Measurements from ENCODE around the gene CEP68.
"Not testable (repeated sequence)": the region's sequence is repeated elsewhere in the genome, so short reads cannot be mapped to it uniquely, and the experiment has no call there.

The CEP68 gene

DNA sequence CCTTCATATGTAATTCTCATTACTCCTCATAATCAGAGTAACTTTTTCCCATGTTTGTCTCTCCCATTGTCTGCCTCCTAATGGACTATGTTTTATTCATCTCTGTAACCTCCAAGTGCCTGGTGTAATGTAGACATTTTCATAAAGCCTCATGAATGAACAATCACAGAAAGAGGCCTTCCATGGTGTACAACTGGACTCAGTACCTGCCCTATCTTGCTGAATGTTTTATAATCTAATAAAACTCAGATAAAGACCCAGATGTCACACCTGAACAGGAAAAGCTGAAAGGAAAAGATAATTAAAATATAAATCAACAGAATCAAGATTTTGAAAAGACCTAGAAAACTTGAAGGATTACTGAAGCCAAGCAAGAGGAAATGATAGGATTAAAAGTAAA, 37.0 kb downstream of the CEP68 start:
- no peak for DNase-seq

DNA sequence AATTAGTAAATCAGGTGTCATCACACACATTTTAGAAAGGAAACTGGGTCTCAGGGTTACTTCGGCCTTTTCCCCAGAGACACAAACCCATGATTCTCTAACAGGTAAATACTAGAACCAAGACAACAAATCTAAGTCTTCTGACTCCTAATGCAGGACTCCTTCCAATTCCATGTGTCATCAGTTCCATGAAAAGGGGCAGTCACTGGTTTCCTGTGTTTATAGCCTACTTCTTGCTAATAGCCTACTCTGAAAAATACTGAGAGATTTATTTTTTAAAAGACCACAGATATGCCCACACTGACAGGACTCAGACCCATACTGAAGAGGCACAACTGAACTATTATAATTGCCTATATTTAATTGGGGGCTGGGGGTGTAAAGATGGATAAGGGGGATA, 40.7 kb downstream of the CEP68 start:
- DNase-seq = no peak

DNA sequence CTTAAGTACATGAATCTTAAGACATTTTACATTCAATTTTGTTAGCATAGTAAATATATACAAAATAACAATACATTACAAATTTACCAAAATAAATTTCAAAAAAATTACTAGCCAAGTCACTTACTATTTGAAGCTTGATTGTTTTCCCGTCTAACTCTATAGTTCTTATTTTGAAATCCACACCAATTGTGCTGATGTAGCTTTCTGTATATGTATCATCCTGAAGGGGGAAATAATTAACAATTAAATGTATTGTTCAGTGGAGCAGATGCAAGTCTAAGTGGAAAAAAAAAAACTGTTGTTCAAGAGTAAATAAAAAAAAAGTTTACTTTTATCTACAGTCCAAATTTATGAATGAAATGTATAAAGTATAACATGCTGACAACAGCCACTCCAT, 41.6 kb downstream of the CEP68 start:
- no peak for DNase-seq

- no peak for DNase-seq
These were observed 42.5 kb downstream of the CEP68 start for GRCh38 chr2:65098741-65099140.

- no peak for DNase-seq
These were observed 44.9 kb downstream of the CEP68 start for GRCh38 chr2:65101071-65101470.

DNA sequence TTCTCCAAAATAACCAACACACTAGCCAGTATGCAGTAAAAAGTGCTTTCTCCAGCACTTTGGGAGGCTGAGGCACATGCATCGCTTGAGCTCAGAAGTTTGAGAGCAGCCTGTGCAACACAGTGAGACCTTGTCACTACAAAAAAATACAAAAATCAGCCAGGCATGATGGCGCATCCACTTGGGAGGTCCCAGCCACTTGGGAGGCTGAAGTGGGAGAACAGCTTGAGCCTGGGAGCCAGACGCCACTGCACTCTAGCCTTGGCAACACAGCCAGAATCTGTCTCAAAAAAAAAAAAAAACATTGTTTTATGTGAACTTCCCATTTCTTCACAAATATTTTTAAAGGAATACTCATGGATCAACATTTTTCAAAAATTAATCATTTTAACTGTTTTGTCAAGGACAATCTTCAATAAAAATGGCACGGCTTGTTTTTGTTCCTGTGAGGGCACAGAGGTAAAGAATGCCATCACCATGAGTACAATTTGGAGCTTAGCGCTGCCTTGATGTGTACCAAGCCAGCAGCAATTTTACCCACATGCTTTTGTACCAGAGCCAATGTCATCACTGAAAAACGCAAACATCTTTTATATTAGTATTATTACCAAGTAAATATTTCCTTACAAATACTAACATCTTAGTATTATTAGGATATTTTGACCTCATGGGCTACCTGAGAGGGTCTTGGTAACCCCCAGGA, 46.9 kb downstream of the CEP68 start:
- DNase-seq = no peak

GRCh38 chr2:65107530-65107929, 51.3 kb downstream of the CEP68 start:
- no peak for DNase-seq

GRCh38 chr2:65108780-65109179, 52.6 kb downstream of the CEP68 start:
- DNase-seq = no peak

DNA sequence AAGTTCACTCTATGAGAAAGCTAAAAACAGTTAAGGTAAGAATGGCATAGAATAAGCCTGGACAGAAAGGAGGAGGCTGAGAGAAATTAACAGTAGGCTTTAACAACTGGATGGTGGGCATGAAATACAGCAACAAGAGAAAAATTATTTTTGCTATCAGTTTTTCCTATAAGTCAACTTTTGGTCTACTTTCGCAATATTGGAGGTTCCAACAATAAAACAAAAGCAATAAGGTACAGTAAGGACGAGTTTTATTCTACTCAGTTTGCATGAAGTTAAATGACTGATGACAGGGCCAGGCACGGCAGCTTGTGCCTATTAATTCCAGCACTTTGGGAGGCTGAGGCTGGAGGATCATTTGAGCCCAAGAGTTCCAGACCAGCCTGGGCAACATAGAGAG, 56.4 kb downstream of the CEP68 start:
- DNase-seq = no peak

DNA sequence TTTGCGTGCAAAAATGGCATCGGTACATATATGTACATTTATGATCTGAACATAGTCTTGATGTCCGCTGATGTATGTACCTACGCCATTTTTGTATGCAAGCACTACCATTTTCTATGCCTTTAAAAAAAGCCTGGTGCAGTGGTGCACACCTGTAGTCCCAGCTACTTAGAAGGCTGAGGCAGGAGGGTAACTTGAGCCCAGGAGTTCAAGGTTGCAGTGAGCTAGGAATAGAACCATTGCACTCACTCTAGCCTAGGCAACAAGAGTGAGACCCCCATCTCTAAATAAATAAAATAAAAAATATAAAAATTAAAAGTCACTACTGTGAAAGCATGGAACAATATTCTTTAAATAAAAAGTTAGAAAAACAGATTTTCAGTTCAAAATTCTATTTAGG, 57.0 kb downstream of the CEP68 start:
- DNase-seq = no peak

- DNase-seq = no peak
These were observed 57.6 kb downstream of the CEP68 start for GRCh38 chr2:65113816-65114215.

DNA sequence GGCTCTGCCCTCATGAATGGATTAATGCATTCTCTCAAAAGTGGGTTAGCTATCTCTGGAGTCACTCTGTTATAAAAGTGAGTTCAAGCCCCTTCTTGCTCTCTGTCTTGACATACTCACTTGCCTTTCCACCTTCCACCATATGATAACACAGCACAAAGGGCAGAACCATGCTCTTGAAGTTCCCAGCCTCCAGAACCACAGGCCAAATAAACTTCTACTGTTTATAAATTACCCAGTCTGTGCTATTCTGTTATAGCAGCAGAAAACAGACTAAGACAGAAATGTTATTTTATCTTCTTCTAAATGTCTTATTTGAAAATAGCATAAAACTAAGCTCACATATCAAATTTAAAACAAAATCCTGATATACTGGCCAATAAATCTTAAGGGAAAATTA, 58.7 kb downstream of the CEP68 start:
- DNase-seq = no peak

- no peak for DNase-seq
These were observed 60.4 kb downstream of the CEP68 start for GRCh38 chr2:65116645-65117044.

- DNase-seq = no peak
These were observed 64.9 kb downstream of the CEP68 start for GRCh38 chr2:65120990-65121693.

DNA sequence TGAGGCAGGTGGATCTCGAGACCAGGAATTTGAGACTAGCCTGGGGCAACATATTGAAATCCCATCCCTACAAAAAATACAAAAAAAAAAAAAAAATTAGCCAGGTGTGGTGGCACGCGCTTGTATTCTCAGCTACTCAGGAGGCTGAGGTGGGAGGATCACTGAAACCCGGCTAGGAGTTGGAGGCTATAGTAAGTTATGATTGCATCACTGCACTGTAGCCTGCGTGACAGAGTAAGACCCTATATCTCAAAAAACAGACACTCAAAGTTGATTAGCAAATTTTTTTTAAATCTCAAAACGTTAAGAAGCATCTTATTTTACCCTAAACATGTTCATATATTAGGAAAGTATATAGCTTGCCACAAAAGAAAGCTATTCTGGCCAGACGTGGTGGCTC, 66.1 kb downstream of the CEP68 start:
- no peak for DNase-seq

GRCh38 chr2:65125457-65125856, 69.2 kb downstream of the CEP68 start:
- not testable (repeated sequence) for DNase-seq

- DNase-seq = no peak
These were observed 72.3 kb downstream of the CEP68 start for GRCh38 chr2:65128297-65129190.

- DNase-seq = peak; percentile 8 to 35
These were observed 73.1 kb downstream of the CEP68 start for GRCh38 chr2:65129286-65129825.

- peak; percentile 98 to 99 for DNase-seq
These were observed 73.8 kb downstream of the CEP68 start, which contains the start of gene RAB1A for GRCh38 chr2:65129826-65130663. Gene RAB1A, minus strand, starts transcription at chr2:65130106. Its CDS starts 191 bp downstream, at chr2:65129915.

- DNase-seq = no peak
These were observed 74.5 kb downstream of the CEP68 start for GRCh38 chr2:65130664-65131175.

DNA sequence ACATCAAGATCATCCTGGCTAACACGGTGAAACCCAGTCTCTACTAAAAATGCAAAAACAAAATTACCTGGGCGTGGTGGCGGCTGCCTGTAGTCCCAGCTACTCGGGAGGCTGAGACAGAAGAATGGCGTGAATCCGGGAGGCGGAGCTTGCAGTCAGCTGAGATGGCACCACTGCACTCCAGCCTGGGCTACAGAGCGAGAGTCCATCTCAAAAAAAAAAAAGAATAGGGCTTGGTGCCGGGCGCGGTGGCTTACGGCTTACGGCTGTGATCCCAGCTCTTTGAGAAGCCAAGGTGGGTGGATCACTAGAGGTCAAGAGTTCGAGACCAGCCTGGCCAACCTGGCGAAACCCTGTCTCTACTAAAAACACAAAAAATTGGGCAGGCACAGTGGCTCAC, 76.7 kb downstream of the CEP68 start:
- not testable (repeated sequence) for DNase-seq

DNA sequence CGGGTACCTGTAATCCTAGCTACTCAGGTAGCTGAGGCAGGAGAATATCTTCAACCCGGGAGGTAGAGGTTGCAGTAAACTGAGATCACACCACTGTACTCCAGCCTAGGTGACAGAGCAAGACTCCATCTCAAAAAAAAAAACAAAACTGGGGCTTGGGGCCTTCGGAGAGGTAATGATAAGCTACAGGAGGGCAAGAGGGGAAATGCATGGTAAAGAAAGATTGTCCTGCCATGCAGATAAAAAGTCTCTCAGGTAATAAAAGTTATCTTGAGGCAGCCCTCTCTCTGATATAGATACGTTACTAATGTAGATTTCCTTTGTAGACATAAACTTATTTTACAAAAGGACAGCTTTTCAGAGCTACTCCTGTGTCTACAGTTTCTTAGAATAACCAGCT, 77.4 kb downstream of the CEP68 start:
- DNase-seq = no peak
